ENCODE measurements around the gene FOLH1. TPM values are rescaled to one million over a fixed set of nuclear protein-coding genes. Genes with fewer than 3 reads are reported as not detected.
"Not testable (repeated sequence)": the region's sequence is repeated elsewhere in the genome, so short reads cannot be mapped to it uniquely, and the experiment has no call there.

Gene FOLH1
- total RNA-seq, 1 donor from 2014 or later: 3.6 TPM

DNA sequence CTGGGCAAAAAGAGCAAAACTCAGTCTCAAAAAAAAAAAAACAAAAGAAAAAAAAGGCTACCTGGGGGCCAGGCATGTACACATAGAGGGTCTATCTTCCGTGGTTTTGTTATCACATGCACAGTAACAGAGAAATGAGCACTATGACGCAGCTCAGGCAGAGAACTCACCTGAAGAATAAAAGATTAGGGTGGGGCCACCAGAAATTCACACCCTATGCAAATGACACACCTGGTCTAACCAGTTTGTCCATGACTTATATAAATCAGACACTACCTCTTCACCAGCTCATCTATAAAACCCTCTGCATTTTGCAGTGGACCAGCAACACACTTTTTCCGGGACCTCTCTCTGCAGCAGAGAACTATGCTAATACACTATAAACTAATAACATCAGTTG lies 30.5 kb downstream of the FOLH1 start:
- not testable (repeated sequence) for DNase-seq

DNA sequence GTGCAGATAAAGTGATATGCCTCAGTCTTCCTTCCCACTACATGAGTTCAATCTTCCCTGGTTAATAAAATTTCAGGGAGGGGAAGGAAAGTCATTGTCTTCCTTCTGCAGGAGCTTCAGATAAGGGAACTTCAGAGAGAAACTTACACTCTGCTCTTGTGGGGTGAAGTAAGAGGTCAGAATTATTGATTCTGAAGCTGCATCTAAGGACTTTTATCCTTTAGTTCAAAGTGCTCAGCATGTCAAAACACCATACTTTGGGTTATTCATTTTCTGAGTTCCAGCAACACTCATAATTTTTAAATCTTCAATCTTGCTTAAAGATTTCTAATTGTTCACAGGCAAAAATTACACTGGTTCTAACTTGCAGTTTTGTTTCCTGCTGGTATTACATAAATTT lies 33.0 kb downstream of the FOLH1 start:
- not testable (repeated sequence) for DNase-seq

DNA sequence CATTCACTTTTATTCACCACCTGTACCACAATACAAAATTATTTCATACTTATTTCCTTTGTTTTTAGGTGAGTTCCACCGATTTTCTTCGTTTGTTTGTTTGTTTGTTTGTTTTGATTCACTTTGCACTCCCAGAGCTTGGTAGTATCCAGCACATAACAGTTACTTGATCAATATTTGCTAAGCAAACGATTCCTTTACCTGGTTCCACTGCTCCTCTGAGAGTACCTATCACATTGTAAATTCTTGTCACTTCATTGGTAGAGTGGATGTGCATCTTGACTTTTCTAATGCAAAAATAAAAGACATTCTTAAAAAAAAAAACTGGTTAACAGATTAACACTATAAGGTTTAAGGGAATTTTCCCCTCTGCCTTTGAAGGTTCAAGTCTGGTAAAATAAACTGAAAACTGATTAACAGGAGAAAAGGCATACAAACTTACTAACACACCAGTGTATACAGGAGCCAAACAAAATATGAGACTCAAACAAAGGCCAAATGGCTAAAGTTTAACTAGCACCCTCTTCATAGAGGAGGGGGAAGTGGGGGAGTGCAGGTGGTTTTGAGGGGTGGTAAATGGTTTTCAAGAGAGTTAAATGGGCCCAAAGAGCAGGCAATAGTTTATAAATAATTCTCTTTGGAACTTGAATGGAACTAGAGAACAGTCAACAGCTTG lies 33.6 kb downstream of the FOLH1 start:
- not testable (repeated sequence) for DNase-seq

DNA sequence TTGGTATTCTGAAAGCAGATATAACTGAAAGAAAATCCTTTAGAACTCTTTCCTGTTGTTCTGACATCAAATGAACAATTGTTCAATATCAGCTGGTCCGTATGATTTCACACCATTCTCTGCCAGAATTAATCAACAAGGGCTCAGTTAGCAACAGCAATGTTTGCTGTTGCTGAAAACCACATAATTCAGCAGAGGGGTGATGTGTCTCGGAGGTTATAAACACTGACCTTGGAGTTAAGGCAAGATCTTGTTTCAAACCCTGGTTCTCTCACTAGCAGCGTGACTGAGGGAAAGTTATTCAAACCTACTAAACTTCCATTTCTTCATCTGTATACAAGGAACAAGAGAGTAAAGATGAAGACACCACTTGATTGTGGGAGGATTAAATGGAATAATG lies 36.8 kb downstream of the FOLH1 start:
- not testable (repeated sequence) for DNase-seq

DNA sequence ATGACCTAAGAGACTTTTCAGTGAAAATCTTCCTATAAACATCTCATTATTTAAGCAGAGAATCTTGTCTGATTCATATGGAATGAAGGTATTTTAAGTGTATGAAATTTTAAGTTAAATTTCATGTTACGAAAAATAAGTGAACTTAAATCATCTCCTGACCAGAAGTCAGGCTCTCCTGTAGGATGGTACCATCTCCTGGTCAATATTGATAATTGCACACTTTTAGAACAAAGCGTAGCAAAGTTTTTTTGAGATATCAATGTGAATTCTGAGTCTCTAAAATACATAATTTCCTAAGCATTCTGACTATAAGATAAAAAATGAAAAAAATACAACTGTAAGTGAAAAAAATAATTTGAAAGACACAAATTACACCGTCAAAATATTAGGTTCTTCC lies 38.8 kb downstream of the FOLH1 start:
- not testable (repeated sequence) for DNase-seq

DNA sequence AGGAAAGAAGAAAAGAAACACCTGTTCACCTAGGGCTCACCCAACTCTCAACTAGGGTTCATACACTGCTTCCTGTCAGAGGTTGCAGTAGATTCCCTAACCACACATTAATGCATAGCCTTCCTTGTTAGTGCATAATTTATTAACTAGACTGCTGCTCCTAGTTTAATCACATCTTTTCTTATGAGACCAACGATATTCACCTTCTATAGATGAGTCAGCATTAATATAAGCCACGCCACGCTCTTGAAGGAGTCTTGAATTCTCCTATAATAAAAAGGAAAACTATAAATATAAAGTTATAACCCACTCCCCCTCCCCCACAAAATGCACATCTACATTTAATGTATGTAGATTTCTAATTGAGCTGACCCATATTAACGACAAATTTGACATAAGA lies 39.4 kb downstream of the FOLH1 start:
- DNase-seq: not testable (repeated sequence)

DNA sequence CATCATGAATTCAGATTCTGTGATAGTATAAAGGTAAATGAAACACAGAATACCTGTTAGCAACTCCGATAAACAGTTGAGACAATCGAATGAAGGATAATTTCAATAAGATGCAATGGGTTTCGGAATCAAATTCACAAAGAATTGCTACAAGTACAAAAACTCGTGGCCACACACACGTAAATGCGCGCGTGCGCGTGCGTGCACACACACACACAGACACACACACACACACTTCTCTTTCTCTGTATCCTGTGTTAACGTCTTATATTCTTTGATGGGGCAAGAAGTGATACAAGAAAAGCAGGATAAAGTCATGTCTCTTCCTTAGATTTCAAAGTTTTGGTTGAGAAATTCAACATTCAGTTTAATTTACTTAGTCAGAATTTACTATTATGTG lies 57.2 kb downstream of the FOLH1 start:
- DNase-seq: no peak

DNA sequence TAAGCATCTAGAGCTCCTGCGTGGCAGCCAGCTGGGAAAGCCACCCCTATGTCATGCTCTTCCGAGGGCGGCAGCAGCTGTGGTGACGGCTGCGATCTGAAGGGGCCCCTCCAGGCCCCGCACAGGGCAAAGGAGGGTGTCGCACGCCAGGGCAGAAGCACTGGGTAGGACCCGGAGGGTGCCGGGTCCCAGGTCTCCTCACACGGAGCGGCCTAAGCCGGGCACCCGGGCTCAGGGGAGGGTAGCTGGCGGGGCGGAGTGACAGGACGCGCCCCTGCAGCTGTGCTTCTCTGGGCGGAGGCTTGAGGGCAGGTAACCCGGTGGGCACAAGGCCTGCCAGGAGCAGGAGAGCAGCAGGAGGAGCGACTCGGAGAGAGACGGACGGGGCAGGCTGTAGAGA lies 106.0 kb downstream of the FOLH1 start:
- DNase-seq: not testable (repeated sequence)

Other genes starting within 250 kb of the FOLH1 start
- not detected for gene TRIM51G, start 224.7 kb downstream of the FOLH1 start, total RNA-seq
- gene TRIM49B, start 179.8 kb downstream of the FOLH1 start, total RNA-seq: not detected
- not detected for gene TRIM64C, start 149.5 kb downstream of the FOLH1 start, total RNA-seq

All from occipital lobe (tissue), 2 donors.